Esophagus muscularis mucosa (tissue), 3 donors: Measurements from ENCODE around the gene MCM9.

Source experiments
- CTCF ChIP-seq, 3 experiments: fragments of 200-600 bp in 2 of 3; fragments of 450-650 bp in 1 of 3; sonication (generic) in 2 of 3; IDR thresholded peaks; one replicate each; pipeline ENCODE4 v1.5.1; 2017 to 2019; ENCODE audit warnings: antibody characterized with exemption in 3 of 3, mild to moderate bottlenecking in 2 of 3, moderate library complexity in 1 of 3
- POLR2AphosphoS5 ChIP-seq, 2 donors: sonication (generic); formaldehyde crosslinking; IDR thresholded peaks; one replicate each; pipeline ENCODE4 v1.6.1; 2017; ENCODE audit warnings: antibody characterized with exemption in 2 of 2

GRCh38 chr6:118974790-118975189, 39.8 kb upstream of the MCM9 start:
- TF ChIP-seq CTCF (IDR thresholded peaks at IDR 0.05) (no peak), POLR2AphosphoS5 (IDR thresholded peaks at IDR 0.05) (no peak)
